Stimulated activated naive CD4-positive, alpha-beta T cell (primary cell): ENCODE measurements around the gene BASP1.
"Not testable (repeated sequence)": the region's sequence is repeated elsewhere in the genome, so short reads cannot be mapped to it uniquely, and the experiment has no call there.

Source experiments
- DNase-seq, 6 experiments: peaks; one replicate each; lab custom pipeline; 2025; lab: John Stamatoyannopoulos, UW

BASP1 gene

GRCh38 chr5:17191574-17191973, 25.9 kb upstream of the BASP1 start:
- DNase-seq, result not testable (repeated sequence)

DNA sequence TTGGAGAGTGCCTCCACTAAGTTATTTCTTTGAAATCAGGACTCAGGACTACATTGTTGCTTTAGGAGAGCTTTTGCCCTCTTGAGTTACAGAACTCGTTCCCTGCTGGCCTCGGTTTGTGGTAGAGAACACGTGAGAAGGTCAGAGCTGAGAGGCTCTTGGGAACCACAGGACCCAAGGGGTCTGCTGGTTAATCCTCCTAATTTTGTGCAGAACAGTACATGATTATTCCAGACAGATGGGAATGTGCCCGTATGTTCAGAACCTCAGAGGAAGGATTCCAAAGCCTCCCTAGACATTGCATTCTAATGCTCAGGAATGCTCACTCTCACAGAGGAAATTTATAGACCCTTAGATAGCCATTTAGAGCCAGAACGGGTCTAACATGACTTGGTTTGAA, 25.2 kb upstream of the BASP1 start:
- no peak for DNase-seq

DNA sequence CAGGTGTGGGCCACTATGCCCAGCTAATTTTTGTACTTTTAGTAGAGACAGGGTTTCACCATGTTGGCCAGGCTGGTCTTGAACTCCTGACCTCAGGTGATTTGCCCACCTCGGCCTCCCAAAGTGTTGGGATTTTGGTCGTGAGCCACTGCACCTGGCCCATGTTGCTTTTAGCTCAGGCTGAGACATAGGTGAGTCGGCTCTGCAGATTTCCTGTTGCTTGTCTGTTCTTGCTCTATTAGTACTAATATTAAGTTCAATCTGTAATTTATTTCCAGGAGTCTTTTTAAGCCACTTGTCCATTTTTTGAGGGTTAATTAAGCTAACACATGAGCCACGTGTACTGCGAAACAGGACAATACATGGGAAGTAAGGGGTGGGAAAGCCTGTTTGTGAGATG, 21.4 kb upstream of the BASP1 start:
- DNase-seq, result no peak

DNA sequence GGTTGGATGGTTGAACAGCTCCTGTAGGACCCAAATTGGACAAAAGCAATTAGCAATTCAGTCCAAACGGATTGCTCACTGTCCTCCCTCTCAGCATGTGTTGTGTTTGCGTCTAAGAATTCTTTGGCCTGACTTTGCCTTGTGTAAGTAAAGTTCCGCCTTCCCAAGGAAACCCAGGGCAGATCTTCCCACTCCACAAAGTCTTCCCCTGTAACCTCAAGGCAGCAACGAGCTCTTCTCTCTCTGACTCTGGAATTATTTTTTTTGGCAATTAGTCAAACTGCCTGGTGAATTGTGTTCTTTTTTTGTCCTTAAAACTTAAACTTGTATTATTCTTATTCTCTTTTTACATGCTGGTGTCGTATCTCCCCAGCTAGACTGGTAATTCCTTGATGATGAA, 20.7 kb upstream of the BASP1 start:
- no peak for DNase-seq

- DNase-seq, result peak in 3 of 6 experiments; percentile 6 to 23 (median 10)
Observed at GRCh38 chr5:17203329-17204132, 13.9 kb upstream of the BASP1 start.

DNA sequence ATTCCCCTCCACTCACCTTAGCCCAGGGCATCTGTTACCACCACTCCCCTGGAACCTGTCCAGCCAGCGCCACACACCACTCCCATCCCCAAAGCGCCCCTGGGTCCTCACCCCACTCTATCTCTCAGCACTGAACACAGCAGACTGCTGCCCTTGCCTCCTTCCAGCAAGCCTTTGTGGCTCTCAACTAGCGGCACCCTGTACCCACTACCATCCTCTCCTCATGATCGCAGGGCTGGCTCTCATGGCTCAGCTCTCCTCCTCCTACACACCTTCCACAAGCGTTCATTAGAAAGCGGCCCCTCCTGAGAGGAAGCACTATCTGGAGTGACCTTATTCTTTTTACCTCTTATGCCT, 13.3 kb upstream of the BASP1 start:
- DNase-seq, result no peak

GRCh38 chr5:17206021-17206420, 11.4 kb upstream of the BASP1 start:
- no peak for DNase-seq

- DNase-seq, result no peak
Observed at GRCh38 chr5:17212191-17212590, 5.2 kb upstream of the BASP1 start.

- no peak for DNase-seq
Observed at GRCh38 chr5:17212996-17213395, 4.4 kb upstream of the BASP1 start.

DNA sequence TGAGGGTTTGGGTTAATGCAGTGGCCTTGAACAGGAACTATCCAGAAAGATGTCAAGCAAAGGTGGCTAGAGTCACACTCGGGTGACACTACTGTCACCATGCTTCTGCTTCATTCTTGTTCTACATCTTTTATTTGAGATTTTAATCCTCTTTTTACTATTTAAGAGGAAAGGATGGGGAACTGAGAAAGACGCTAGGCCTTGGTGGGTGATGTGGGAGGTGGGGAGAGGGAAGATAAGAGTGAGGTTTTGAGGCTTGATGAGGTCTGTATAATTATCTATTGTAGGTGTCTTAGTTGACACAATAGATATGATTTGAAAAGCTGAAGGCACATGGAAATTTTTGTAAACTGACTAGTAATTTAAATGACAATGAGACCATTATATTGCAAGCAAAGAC, 3.5 kb upstream of the BASP1 start:
- DNase-seq, result no peak

DNA sequence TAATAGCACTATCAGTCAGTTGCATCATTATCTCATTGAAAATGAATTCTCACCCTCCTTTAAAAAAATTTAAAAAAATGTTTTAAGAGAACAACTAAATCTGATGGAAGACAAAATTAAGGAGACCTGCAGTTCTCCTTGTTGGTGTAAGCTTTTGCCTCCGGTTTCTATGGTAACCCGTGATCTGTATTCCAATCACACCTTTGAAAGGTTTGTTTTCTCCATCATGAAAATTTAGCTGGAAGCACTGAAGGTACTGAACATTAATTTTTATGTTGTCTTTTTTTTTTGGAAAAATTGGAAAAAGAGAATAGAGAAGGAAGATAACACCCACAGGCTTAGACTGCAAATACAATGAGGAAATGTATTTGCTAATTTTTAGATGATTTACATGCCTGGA, 2.5 kb upstream of the BASP1 start:
- DNase-seq, result no peak

DNA sequence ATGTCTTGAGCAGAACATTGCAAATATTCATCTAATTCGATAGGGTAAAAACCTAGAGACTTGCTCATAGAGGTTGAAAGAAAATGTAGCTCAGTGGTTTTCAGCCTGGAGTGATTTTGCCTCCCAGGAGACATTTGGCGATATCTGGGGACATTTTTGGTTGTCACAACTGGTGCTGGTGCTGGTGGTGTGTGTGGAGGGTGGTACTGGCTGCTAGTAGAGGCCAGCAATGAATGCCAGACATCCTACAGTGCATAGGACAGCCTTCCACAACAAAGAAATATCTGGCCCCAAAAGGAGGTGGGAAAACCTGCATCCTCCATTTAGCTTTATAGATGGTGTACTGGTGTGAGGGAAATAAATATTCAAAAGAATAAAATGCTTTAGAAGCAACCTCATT, 2.1 kb upstream of the BASP1 start:
- no peak for DNase-seq

DNA sequence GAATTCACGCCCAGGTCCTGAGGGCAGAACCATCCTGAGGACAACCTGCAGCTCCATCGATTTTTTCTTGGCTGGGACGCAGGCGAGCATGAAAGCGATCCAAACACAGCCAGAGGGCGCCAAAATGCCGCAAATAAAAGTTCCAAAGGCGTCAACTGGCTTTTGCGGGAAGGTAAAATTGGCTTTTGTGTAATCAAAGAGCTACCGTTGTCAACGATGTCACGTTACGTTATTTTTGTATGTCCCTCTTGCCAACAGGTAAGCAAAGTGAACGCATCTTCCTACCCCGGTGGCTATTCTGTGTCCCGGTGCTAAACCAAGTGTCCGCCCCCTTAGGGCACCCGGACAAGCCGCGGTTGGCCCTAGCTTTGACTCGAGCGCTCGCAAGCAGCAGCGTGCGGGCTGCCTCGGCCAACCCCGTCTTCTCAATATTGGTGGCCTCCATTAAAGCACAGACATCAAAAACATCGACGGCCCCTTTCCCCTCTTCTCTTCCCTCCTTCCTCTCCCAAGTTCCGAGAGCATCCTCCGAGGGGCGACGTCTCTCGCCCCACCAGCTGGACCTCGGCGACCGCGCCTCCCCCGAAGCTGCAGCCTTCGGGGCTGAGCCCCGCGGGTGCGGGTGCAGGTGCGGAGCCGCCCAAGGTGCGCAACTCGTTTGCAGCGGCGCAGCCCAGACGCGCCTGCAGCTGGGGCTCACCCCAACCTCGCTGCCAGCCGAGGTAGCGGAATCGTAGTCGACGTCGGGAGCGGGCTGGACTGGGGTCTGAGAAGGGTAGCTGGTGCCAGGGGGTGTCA, 1.1 kb upstream of the BASP1 start:
- DNase-seq, result peak in 5 of 6 experiments; percentile 6 to 46 (median 14)

DNA sequence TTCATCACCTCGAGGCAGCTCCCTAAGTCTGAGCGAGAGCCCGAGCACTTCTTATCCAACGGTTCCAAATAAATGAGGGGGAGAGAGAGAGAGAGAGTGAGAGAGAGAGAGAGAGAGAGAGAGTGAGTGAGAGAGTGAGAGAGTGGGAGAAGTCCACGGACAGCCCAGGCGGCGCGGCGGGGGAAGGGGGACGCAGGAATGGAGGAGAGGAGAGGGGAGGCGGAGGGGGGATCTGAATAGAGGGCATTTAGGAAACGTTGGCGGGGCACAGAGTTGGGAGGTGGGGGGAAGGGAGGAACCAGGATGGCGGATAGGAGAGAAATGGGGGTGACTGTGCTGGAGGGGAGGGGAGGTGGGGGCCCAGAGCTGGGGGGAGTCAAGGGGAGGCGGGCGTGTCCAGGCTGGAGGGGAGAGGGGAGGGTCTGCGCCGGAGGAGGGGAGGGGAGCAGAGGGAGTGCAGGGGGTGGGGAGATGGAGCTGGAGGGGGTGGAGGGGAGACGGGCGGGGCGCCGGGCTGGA, 398 bp upstream of the BASP1 start:
- DNase-seq, result no peak

DNA sequence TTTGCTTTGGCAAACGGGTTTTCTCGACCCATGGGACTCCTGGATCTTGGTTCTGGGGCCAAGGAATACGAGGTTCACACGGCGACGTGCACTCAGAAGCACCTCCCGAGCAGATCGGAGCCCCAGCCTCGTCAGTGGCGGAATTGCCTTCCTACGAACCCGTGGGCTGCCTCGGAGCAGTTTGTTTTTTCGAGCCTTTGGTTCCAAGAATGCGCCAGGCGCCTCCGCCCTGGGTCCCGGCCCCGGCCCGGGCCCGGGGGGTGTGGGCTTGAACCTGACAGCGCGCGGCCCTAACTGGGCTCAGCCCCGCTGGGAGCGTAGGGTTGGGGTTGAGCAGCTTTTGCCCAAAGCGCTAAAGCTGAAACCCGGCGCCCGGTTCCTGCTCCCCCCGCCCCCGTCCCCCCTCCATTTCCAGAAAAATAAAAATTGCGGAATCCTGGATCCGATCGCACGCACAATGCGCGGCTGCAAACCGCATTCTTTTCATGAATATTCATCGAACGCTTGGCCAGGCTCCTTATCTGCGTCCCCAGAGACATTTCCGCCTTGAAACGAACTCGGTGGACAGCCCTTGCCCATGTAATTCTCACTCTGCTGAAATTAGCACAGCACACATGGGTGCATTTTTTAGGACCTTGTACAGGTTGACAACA, 1.0 kb downstream of the BASP1 start:
- no peak for DNase-seq

DNA sequence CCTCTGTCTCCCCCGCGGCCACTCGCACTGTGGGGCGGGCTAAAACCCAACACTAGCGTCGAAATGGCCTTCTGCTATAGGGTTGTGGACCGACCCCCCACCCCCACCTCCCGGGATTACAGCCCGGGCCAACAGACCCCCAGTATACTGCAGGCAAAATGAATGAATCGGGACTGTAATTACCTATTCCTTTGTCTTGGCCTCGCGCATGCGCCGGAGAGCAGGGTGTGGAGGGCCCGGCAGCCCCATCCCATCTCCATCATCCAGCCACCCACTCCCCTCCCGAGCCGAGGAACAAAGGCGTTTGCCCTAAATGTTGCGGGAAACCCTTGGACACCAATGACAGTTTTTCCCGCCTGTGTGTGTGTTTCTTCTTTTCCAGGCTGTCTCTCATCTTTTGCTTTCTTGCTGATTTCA, 1.6 kb downstream of the BASP1 start:
- DNase-seq, result no peak

DNA sequence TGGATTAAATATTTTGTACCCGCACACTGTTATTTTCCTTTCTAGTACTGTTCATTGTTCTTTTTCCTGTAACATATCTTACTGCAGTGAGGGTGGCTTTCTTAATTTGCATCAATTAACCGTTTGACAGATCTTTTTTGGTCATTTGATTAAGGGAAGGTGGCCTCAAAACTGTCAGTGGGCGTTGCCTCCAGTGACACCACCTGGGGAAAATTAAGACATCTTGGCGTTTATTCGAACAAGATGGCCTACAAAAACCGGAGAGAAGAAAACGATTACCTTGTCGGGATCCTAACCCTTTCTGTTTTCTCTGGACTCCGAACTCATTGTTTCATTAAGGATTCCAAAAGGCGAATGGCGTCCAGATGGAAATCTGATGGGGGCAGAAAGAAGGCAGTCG, 2.0 kb downstream of the BASP1 start:
- DNase-seq, result no peak

DNA sequence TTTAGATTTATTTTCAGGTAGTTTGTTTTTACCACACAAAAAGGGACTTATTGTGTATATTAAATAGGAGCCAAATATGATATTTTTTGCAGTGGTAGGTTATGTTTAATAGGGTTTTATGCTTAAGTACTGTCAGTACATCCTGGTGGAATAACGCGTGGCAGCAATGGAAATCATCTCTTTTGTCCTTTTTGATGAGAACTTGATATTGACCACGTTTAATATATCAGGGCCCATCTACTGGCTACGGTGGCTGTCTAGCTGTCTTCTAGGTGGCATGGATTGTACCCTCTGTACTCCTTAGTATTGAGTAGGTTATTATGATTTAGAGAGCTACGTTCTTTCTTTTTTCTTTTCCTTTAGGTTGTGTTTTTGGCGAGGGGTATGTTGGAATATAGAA, 2.6 kb downstream of the BASP1 start:
- DNase-seq, result no peak

DNA sequence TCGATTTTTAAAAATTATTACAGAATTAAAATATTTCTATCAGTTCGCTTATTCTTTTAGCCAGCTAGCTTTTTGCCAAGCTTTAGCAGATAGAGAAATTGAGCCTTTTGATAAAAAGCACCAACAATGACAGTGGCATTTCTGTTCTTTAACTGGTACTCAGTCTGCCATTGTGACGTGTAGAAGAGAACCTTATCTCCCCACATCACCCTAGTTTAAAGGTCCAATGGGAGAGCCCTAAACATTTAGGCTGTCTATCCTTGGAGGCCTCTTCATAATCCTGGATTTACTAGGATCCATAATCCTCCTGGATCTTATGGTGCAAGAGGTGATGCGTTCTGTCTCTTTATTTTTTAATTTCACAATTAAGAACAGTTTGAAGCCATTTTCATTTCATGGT, 3.0 kb downstream of the BASP1 start:
- DNase-seq, result no peak

- no peak for DNase-seq
Observed at GRCh38 chr5:17221843-17222636, 4.6 kb downstream of the BASP1 start.

DNA sequence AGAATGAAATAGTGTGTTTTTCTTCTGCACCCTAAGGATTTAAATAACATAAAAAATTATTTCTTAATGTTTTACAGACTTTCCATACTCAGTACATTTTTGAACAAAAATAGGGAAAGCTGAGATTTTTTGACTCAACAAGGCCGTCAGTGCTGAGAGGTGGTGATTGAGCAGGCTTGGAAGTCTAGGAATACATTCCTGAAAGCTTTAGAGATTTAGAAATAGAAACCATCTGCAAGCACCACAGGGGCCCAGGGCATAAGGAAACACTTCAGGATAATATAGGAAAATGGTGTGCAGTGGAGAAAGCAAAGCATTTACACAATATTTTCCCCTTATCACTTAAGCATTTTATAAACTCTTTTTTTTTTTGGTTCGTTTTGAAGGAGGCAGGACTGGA, 5.2 kb downstream of the BASP1 start:
- no peak for DNase-seq
